Loucy (cell line): ENCODE data around the gene MEN1.

ENCODE experiments used
- H2AFZ ChIP-seq: fragments of 200-600 bp; sonication (generic); 2 replicates; pipeline ENCODE4 v1.6.0; 2016; ENCODE audit warnings: antibody characterized with exemption, mild to moderate bottlenecking, low read length, moderate library complexity
- H3F3A ChIP-seq: fragments of 200-600 bp; 2 replicates; pipeline ENCODE4 v1.6.0; 2016; ENCODE audit warnings: antibody characterized with exemption, low read depth, mild to moderate bottlenecking
- H3K27me3 ChIP-seq: fragments of 200-600 bp; sonication (generic); 2 replicates; pipeline ENCODE4 v1.6.1; 2014; ENCODE audit warnings: low read length, mild to moderate bottlenecking; ENCODE audit not compliant: insufficient read depth, poor library complexity, severe bottlenecking
- H3K36me3 ChIP-seq: fragments of 200-600 bp; sonication (generic); 2 replicates; pipeline ENCODE4 v1.6.1; 2016; ENCODE audit warnings: low read length; ENCODE audit not compliant: insufficient read depth
- H3K4me1 ChIP-seq: fragments of 200-600 bp; sonication (generic); 2 replicates; pipeline ENCODE4 v1.5.1; 2014; ENCODE audit warnings: low read length, mild to moderate bottlenecking; ENCODE audit not compliant: insufficient read depth, poor library complexity, severe bottlenecking
- H3K4me2 ChIP-seq: fragments of 200-600 bp; sonication (generic); 2 replicates; pipeline ENCODE4 v1.6.0; 2014; ENCODE audit warnings: antibody characterized with exemption, low read length, low read depth, mild to moderate bottlenecking; ENCODE audit not compliant: poor library complexity, severe bottlenecking
- H3K4me3 ChIP-seq: fragments of 200-600 bp; sonication (generic); 2 replicates; pipeline ENCODE4 v1.5.1; 2014; ENCODE audit warnings: low read length, mild to moderate bottlenecking, mixed read lengths; ENCODE audit not compliant: poor library complexity, severe bottlenecking
- H3K79me2 ChIP-seq: fragments of 200-600 bp; sonication (generic); 2 replicates; pipeline ENCODE4 v1.6.1; 2014; ENCODE audit warnings: low read length; ENCODE audit not compliant: insufficient read depth
- H3K9ac ChIP-seq: fragments of 200-600 bp; sonication (generic); 2 replicates; pipeline ENCODE4 v1.6.0; 2014; ENCODE audit warnings: mild to moderate bottlenecking, low read depth, low read length, moderate library complexity; ENCODE audit not compliant: poor library complexity, severe bottlenecking
- H3K9me2 ChIP-seq: fragments of 200-600 bp; sonication (generic); replicated peaks from 2 replicates; pipeline ENCODE4 v1.6.1; 2016; ENCODE audit warnings: low read depth, low read length, mixed read lengths
- H3K9me3 ChIP-seq: fragments of 200-600 bp; sonication (generic); 2 replicates; pipeline ENCODE4 v1.6.1; 2014; ENCODE audit warnings: mild to moderate bottlenecking, antibody characterized with exemption, low read length, low read depth; ENCODE audit not compliant: insufficient read depth
- H4K20me1 ChIP-seq: fragments of 200-600 bp; sonication (generic); 2 replicates; pipeline ENCODE4 v1.6.0; 2014; ENCODE audit warnings: antibody characterized with exemption, low read length, mild to moderate bottlenecking; ENCODE audit not compliant: insufficient read depth, poor library complexity, severe bottlenecking
- EZH2phosphoT487 ChIP-seq: fragments of 200-600 bp; IDR thresholded peaks from 2 replicates; pipeline ENCODE4 v1.6.1; 2018; ENCODE audit warnings: antibody characterized with exemption, mild to moderate bottlenecking, moderate library complexity, borderline replicate concordance
- TF ChIP-seq, protein P1 (sequence below): fragments of 200-600 bp; sonication (generic); conservative IDR thresholded peaks from 2 replicates; pipeline ENCODE4 v1.5.1; 2014; ENCODE audit warnings: mild to moderate bottlenecking, antibody characterized with exemption, low read length

Gene MEN1

DNA sequence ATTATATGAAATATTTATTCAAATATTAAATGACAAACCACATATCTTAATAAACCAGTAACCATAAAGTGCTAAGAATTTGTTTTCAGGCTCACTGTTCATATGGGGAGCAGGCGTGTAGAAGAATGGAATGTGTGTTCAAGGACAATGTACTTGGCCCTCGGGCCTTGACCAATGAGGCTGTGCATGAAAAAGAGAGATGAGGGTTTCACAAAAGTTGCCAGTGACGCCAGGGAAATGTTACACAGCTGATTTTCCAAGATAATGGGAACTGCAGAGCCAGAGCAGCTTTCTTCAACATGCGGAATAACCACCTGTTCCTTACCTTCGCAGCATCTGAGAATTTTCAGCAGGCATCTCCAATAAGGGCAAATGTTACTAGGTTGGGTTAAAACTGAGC lies 36.2 kb downstream of the MEN1 start:
- Histone ChIP-seq H3K9ac (peak overlapping the region; percentile 8), H3K36me3 (peaks cover 81% of the 10 kb centered on the region), H3F3A (peaks cover 27% of the 10 kb centered on the region; the same call in 1 of the 2 replicates)

DNA sequence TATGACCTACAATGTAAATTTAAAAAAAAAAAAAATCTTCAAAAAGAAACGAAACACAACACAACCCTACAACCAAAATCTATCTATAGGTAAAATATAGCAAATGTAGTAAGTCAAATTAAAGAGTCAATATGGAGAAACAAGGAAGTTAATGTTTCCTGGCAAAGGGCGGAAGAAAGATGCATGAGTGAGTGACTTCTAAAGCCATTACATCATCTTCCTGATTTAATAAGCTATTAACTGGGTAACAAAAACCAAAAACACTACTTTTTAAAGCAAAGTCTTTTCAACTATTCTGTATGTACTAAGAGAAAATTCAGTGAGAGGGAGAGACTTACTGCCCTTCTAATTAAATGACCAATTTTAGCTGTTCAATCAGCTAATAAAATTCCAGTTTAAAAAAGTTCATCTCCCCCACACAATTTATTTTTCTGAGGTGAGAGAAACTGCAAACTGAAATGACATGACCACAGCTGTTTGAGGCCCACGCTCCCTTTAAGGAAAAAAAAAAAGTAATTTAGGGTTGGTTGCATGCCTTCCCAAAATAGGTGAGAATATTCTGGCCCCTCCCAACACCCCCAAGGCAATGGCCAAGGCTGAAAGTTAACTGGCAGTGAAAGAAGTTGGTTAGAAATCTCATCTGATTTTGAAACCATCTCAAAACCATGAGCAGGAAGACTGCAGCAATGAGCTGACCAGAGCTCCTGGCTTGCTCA lies 37.9 kb downstream of the MEN1 start:
- Histone ChIP-seq H3K36me3 (peaks cover 98% of the 10 kb centered on the region), H3K4me2 (peak overlapping the region; percentile 92), H4K20me1 (peaks cover 99% of the 10 kb centered on the region), H3K9me3 (no peaks in the 10 kb centered on the region), H3F3A (peaks cover 34% of the 10 kb centered on the region), H3K4me1 (peaks cover 68% of the 10 kb centered on the region), H3K27me3 (no peaks in the 10 kb centered on the region), H3K9me2 (no peaks in the 10 kb centered on the region), H2AFZ (no peak overlapping the region), H3K4me3 (peak overlapping the region; percentile 35), H3K9ac (peak overlapping the region; percentile 8), H3K79me2 (peaks cover 99% of the 10 kb centered on the region)
- no peak for TF ChIP-seq EZH2phosphoT487
- TF ChIP-seq, protein P1, sequence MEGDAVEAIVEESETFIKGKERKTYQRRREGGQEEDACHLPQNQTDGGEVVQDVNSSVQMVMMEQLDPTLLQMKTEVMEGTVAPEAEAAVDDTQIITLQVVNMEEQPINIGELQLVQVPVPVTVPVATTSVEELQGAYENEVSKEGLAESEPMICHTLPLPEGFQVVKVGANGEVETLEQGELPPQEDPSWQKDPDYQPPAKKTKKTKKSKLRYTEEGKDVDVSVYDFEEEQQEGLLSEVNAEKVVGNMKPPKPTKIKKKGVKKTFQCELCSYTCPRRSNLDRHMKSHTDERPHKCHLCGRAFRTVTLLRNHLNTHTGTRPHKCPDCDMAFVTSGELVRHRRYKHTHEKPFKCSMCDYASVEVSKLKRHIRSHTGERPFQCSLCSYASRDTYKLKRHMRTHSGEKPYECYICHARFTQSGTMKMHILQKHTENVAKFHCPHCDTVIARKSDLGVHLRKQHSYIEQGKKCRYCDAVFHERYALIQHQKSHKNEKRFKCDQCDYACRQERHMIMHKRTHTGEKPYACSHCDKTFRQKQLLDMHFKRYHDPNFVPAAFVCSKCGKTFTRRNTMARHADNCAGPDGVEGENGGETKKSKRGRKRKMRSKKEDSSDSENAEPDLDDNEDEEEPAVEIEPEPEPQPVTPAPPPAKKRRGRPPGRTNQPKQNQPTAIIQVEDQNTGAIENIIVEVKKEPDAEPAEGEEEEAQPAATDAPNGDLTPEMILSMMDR: no peak

More for the DNA sequence above, 36.2 kb downstream of the MEN1 start:
- H3K79me2 ChIP-seq: peaks cover 85% of the 10 kb centered on the region
- no peaks in the 10 kb centered on the region for H3K9me2 ChIP-seq
- peak overlapping the region; percentile 35 for H3K4me3 ChIP-seq
- H3K27me3 ChIP-seq: no peaks in the 10 kb centered on the region
- H3K9me3 ChIP-seq: no peaks in the 10 kb centered on the region
- H3K4me2 ChIP-seq: peak overlapping the region; percentile 92
- H4K20me1 ChIP-seq: peaks cover 84% of the 10 kb centered on the region
- peaks cover 60% of the 10 kb centered on the region for H3K4me1 ChIP-seq
- no peak overlapping the region for H2AFZ ChIP-seq
- TF ChIP-seq, protein P1: no peak
- no peak for TF ChIP-seq EZH2phosphoT487

DNA sequence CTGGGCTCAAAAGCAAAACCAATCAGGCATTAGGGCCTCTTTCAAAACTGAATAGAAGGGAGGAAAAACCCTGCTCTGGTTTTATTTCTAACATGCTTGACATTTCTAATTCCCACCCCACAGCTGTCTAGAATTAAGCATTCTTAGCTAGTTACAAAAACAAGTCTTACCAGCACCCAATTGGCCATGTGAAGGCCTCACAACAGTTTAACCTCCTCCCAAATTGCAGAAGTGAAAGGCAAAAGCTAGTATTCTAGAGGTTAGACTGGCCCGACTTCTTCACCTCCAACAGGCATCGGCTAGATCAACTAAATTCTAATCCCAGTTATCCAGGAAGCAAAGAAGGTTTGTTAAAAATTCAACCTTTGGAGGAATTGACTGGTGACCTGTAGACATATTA lies 38.5 kb downstream of the MEN1 start:
- Histone ChIP-seq H3K36me3 (peaks cover 100% of the 10 kb centered on the region), H3K4me1 (peaks cover 67% of the 10 kb centered on the region), H3K79me2 (peaks cover 99% of the 10 kb centered on the region), H3K9ac (no peak overlapping the region), H3K4me2 (peak overlapping the region; percentile 92), H3K9me3 (no peaks in the 10 kb centered on the region), H3K27me3 (no peaks in the 10 kb centered on the region), H4K20me1 (peaks cover 99% of the 10 kb centered on the region), H3F3A (peaks cover 34% of the 10 kb centered on the region), H3K9me2 (no peaks in the 10 kb centered on the region), H2AFZ (no peak overlapping the region), H3K4me3 (peak overlapping the region; percentile 35)
- TF ChIP-seq, protein P1: no peak
- no peak for TF ChIP-seq EZH2phosphoT487
